ENCODE results near the gene EFNA4. TPM values are rescaled to one million over a fixed set of nuclear protein-coding genes. Genes with fewer than 3 reads are reported as not detected.

The EFNA4 gene
- polyA plus RNA-seq, 1 of the 3 experiments (the other 2 are of a cell fraction): 17.7 TPM

- H3K9me3 ChIP-seq: no peaks in the 10 kb centered on the region
- H3K79me2 ChIP-seq (ENCODE audit: insufficient read depth): no peaks in the 10 kb centered on the region
- H3K9me2 ChIP-seq: no peaks in the 10 kb centered on the region
- H2AFZ ChIP-seq (ENCODE audit: low read depth): no peak overlapping the region
- no peak overlapping the region; a peak in 1 of 4 replicates for H3K27ac ChIP-seq (ENCODE audit: low read depth in 2 of 2, low read length in 1 of 2)
- H3K4me2 ChIP-seq: peak overlapping the region; percentile 87
- POLR2A ChIA-PET: interaction anchor here (0.5 to 1.6 kb wide), 5 partner anchors 9 to 114 kb away, joined by 3 to 8 read pairs (median 3); no protein-coding TSS in a partner anchor
- peaks cover 23% of the 10 kb centered on the region for H3K27me3 ChIP-seq (ENCODE audit: insufficient read depth)
- H4K20me1 ChIP-seq (ENCODE audit: insufficient read depth): no peaks in the 10 kb centered on the region
- H3K4me3 ChIP-seq (ENCODE audit: low read depth in 2 of 2, low read length in 1 of 2): peak overlapping the region; percentile 55 to 62
- no peak for TF ChIP-seq YY1 (IDR thresholded peaks at IDR 0.05; ENCODE audit: low read depth)
- TF ChIP-seq FOXJ3 (CRISPR knock-in tag; IDR thresholded peaks at IDR 0.05): no peak
- TF ChIP-seq IRF3 (IDR thresholded peaks at IDR 0.05; ENCODE audit: low read depth, low read length): no peak
- no peak for TF ChIP-seq CHD2 (IDR thresholded peaks at IDR 0.05; ENCODE audit: low read length, partially characterized antibody)
- no peak for TF ChIP-seq MXI1 (IDR thresholded peaks at IDR 0.05; ENCODE audit: low read depth, low read length)
- no peak for TF ChIP-seq PBX3 (IDR thresholded peaks at IDR 0.05)
- no peak for TF ChIP-seq ZBTB33 (IDR thresholded peaks at IDR 0.05; ENCODE audit: borderline replicate concordance, low read depth)
- no peak for TF ChIP-seq RCOR1 (IDR thresholded peaks at IDR 0.05; ENCODE audit: low read length)
- no peak for TF ChIP-seq RAD21 (IDR thresholded peaks at IDR 0.05; ENCODE audit: low read length)
- no peak for TF ChIP-seq SMC3 (IDR thresholded peaks at IDR 0.05; ENCODE audit: low read depth, low read length)
- no peak for TF ChIP-seq NRF1 (IDR thresholded peaks at IDR 0.05; ENCODE audit: low read depth, low read length)
- peaks cover 17 to 20% of the 10 kb centered on the region in 2 experiments; a peak in 3 of 4 replicates for H3K4me1 ChIP-seq (ENCODE audit: control insufficient read depth in 1 of 2, insufficient read depth in 2 of 2, low read depth in 1 of 2, low read length in 1 of 2)
- peaks cover 10% of the 10 kb centered on the region for H3F3A ChIP-seq (replicated peaks; ENCODE audit: insufficient read depth)
- WGBS (ENCODE audit: low lambda C conversion rate): 17% methylated on average over 1 of the region's 10 CpGs
- DNase-seq: no peak
- CTCF ChIA-PET: interaction anchor here (1.0 to 29.9 kb wide), 11 partner anchors 12 to 117 kb away, joined by 3 to 573 read pairs (median 7); partner anchors contain the start of genes ADAM15, DCST1, DCST2 and EFNA4
- H3K36me3 ChIP-seq (replicated peaks in 1 of 2; ENCODE audit: control insufficient read depth in 1 of 2, insufficient read depth in 2 of 2, low read length in 1 of 2): no peaks in the 10 kb centered on the region
- no peak overlapping the region for H3K9ac ChIP-seq
Measured at GRCh38 chr1:155079210-155079486, 15.6 kb downstream of the EFNA4 start.
